ENCODE results near the gene NEMP2.

DNA sequence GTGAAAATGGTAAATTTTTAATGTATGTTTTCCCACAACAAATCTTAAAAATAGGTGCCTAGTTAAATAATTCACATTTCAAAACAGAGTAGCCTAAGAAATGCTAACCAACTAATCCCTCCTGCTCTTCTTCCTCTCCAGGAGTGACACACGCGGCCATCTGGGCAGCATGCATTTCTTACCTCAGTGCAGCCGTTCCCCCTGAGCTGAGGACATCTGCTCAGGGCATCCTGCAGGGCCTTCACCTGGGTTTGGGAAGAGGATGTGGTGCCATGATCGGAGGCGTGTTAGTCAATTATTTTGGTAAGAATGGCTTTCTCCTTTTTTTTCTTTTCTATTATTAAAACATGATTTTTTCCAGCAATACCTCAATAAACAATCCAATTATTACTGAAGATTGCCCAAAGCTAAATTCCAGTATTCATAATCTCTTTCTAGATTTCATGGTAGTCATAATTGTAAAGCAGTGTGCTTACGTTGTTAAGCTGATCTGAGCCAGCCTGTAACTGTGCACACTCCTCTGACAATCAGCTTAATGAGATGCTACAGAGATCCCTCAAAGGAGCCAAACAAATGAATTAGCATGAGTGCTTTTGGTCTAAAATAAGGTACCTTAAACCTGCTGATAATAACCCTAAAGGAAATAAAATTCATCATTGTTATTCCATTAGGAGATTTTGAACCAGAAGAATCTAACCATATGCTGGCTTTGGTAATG lies 45.8 kb downstream of the NEMP2 start:
- TF ChIP-seq, protein P1, sequence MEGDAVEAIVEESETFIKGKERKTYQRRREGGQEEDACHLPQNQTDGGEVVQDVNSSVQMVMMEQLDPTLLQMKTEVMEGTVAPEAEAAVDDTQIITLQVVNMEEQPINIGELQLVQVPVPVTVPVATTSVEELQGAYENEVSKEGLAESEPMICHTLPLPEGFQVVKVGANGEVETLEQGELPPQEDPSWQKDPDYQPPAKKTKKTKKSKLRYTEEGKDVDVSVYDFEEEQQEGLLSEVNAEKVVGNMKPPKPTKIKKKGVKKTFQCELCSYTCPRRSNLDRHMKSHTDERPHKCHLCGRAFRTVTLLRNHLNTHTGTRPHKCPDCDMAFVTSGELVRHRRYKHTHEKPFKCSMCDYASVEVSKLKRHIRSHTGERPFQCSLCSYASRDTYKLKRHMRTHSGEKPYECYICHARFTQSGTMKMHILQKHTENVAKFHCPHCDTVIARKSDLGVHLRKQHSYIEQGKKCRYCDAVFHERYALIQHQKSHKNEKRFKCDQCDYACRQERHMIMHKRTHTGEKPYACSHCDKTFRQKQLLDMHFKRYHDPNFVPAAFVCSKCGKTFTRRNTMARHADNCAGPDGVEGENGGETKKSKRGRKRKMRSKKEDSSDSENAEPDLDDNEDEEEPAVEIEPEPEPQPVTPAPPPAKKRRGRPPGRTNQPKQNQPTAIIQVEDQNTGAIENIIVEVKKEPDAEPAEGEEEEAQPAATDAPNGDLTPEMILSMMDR (IDR thresholded peaks at IDR 0.05; ENCODE audit: insufficient read depth, low read length), result no peak
- TF ChIP-seq GABPA (IDR thresholded peaks at IDR 0.05; ENCODE audit: low read depth), result no peak
- no peak for TF ChIP-seq POLR2AphosphoS5 (IDR thresholded peaks at IDR 0.05; ENCODE audit: low read depth)
- TF ChIP-seq, protein P2, sequence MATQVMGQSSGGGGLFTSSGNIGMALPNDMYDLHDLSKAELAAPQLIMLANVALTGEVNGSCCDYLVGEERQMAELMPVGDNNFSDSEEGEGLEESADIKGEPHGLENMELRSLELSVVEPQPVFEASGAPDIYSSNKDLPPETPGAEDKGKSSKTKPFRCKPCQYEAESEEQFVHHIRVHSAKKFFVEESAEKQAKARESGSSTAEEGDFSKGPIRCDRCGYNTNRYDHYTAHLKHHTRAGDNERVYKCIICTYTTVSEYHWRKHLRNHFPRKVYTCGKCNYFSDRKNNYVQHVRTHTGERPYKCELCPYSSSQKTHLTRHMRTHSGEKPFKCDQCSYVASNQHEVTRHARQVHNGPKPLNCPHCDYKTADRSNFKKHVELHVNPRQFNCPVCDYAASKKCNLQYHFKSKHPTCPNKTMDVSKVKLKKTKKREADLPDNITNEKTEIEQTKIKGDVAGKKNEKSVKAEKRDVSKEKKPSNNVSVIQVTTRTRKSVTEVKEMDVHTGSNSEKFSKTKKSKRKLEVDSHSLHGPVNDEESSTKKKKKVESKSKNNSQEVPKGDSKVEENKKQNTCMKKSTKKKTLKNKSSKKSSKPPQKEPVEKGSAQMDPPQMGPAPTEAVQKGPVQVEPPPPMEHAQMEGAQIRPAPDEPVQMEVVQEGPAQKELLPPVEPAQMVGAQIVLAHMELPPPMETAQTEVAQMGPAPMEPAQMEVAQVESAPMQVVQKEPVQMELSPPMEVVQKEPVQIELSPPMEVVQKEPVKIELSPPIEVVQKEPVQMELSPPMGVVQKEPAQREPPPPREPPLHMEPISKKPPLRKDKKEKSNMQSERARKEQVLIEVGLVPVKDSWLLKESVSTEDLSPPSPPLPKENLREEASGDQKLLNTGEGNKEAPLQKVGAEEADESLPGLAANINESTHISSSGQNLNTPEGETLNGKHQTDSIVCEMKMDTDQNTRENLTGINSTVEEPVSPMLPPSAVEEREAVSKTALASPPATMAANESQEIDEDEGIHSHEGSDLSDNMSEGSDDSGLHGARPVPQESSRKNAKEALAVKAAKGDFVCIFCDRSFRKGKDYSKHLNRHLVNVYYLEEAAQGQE (IDR thresholded peaks at IDR 0.05; ENCODE audit: insufficient replicate concordance, low read depth), result no peak

Data from HL-60 (cell line).